HG03571 (cell line): Measurements from ENCODE around the gene IQCE.

ENCODE experiments used
- ATAC-seq: cut with Tn5 transposase; IDR thresholded peaks from one replicate; pipeline ENCODE4 v1.9.1; 2021; ENCODE audit not compliant: unreplicated experiment

The IQCE gene, protein sequence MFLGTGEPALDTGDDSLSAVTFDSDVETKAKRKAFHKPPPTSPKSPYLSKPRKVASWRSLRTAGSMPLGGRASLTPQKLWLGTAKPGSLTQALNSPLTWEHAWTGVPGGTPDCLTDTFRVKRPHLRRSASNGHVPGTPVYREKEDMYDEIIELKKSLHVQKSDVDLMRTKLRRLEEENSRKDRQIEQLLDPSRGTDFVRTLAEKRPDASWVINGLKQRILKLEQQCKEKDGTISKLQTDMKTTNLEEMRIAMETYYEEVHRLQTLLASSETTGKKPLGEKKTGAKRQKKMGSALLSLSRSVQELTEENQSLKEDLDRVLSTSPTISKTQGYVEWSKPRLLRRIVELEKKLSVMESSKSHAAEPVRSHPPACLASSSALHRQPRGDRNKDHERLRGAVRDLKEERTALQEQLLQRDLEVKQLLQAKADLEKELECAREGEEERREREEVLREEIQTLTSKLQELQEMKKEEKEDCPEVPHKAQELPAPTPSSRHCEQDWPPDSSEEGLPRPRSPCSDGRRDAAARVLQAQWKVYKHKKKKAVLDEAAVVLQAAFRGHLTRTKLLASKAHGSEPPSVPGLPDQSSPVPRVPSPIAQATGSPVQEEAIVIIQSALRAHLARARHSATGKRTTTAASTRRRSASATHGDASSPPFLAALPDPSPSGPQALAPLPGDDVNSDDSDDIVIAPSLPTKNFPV

GRCh38 chr7:2558629-2559282 lies at the start of gene IQCE:
IQCE (plus strand) TSS chr7:2558979; CDS start chr7:2559182, 203 bp downstream.
- ATAC-seq, result peak; percentile 49

- ATAC-seq, result no peak
Observed at GRCh38 chr7:2509298-2509906, 49.4 kb upstream of the IQCE start.

GRCh38 chr7:2510130-2510776 lies 48.5 kb upstream of the IQCE start:
- ATAC-seq, result no peak

DNA sequence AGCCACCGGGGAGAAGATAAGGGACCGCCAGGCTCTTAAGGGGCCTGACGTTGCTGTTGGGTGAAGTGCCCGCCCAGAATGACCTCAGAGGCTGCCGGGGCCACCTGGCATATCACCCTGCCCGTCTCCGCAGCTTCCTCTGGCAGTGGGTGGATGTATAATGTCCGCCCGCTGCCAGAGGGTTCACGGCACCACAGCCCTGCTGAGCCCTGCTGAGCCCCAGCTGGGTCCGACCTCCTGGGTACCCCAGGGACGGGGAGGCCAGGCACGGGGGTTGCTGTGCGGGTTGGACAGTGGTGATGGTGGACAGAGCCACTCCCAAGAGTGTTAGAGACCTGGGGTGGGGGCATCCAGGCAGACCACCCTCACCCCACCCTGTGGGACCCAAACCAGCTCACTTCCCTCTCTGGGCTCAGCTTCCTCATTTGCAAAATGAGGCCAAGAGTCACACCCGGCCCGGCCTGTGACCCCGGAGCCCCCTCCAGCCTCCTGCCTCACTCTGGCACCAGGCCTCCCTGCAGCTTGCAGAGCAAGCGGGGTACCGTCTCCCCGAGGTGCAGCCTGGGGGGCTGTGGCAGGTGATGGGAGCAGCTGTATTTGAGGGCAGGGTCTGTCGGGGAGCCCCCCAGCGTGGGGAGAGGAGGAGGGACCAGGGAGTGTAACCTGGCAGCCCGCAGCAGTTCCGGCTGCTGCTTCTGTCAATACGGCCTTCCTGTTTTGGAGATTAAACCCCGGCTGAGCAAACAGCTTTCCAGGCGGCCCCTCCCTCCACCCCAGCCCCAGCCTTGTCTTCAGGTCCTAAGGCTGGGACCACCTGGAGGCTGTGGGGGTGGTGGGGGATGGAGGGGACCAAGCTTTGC lies 47.6 kb upstream of the IQCE start:
- ATAC-seq, result no peak

DNA sequence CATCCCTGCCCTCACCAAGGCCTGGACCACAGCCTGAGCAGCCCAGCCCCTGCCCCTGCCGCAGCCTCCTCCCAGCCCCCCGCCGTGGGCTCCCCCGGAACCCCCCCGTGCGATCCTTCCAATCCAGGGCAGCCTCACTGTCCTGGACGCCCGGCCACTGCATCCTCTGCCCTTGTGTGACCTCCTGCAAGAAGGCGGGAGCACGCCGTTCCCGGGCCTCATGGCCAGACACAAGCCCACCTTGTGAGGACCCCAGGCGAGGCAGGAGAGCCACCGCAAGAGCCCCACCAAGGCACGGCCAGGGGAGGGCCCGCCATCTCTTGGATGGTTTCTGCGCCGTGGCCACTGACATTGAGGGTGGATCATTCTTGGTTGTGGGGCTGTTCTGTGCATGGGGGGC lies 47.0 kb upstream of the IQCE start:
- ATAC-seq, result no peak

- ATAC-seq, result no peak
Observed at GRCh38 chr7:2512179-2512661, 46.6 kb upstream of the IQCE start.

- ATAC-seq, result no peak
Observed at GRCh38 chr7:2512713-2513112, 46.1 kb upstream of the IQCE start.

DNA sequence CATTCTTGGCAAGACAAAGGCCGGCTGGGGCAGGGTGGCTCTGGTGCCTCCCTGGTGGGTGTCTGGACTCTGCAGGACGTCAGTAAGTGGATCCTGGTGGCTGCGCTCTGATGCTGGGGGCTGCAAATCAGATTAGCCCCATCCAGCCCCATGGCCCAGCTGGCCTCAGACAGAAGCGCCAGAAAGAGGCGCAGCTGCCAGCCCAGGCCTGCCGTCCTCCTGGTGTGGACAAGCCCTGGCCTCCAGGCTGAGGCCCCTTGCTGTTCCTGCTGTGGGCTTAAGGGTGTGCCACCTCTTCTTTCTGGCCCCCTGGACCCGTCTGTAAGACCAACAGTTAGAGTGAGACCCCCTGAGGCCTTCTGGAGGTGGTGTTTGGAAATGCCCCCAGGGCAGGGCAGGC lies 45.1 kb upstream of the IQCE start:
- ATAC-seq, result no peak

DNA sequence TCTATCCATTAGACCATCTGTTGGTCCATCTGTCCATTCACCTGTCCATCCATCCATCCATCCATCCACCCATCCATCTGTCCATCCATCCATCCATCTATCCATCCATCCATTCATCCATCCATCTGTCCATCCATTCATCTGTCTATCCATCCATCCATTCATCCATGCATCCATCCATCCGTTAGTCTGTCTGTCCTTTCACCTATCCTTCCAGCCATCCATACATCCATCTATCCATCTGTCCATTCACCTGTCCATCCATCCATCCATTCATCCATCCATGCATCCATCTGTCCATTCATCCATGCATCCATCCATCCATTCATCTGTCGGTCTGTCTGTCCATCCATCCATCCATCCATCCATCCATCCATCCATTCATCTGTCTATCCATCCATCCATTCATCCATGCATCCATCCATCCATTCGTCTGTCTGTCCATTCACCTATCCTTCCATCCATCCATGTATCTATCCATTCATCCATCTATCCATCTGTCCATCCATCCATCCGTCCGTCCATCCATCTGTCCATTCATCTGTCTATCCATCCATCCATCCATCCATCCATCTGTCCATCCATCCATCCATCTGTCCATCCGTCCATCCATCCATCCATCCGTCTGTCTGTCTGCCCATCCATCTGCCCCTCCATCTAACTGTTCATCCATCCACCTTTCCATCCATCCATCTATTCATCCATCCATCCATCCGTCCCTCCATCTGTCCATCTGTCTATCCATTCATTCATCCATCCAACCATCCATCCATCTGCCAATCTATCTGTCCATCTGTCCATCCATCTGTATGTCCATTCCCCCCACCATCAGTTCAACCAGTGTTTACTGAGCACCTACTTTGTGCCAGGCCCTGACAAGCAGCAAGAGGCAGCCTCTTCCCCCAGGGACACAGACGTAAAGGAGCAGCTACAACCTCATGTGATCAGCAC lies 44.0 kb upstream of the IQCE start:
- no peak for ATAC-seq

GRCh38 chr7:2515424-2516193 lies 43.2 kb upstream of the IQCE start:
- ATAC-seq, result no peak

DNA sequence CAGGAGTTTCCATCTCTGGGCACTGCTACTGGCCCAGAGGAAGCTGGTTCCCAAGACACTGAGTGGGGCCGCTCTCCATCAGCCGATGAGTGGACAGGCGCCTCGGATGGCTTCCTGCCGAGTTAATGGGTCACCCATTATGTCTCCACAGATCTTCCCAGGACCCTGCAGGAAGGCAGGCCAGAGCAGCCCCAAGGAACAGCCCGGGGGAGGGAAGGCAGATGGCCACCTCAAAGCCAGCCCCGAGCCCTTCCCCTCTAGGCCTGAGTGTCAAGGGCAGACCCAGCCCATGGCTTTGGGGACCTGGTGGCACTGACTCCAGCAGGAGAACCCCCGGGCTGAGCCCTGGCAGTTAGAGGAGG lies 42.6 kb upstream of the IQCE start:
- no peak for ATAC-seq

- ATAC-seq, result no peak
Observed at GRCh38 chr7:2517026-2517425, 41.8 kb upstream of the IQCE start.

- no peak for ATAC-seq
Observed at GRCh38 chr7:2517678-2518507, 40.9 kb upstream of the IQCE start.

- ATAC-seq, result no peak
Observed at GRCh38 chr7:2518737-2519118, 40.1 kb upstream of the IQCE start.

DNA sequence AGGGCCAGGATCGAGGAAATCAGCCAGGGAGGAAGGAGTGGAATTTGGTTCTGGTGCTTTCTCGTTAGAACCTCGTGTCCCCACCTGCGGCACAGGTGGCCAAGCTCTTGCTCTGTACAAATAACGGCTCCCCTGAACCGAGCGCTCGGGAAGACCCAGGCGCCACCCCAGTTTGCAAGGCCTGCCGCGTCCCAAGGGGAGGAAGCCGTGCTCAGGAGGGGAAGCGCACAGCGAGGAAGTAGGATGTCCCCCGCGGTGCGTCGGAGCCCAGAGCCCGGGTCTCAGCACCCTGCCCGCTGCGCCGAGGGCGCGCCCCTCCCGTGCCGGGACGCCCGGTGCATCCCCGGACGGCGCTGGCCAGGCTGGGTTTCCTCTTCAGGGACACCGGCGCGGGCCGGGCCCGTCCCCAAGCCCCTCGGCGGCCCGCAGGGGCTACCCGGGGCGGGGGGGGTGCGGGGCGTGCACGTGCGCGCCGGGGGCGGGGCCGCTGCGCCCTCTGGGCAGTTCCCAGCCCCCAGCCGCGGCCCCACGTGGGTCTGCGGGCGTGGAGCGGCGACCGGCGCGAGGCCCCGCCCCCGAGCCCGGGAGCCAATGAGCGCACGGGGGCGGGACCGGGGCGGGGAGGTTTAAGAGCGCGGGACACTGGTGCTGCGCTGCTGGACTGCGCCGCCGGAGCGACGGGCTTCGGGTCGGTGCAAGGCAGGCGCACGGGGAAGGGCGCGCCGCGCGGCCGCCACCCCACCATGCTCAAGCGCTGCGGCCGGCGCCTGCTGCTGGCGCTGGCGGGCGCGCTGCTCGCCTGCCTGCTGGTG lies 39.5 kb upstream of the IQCE start, which contains the start of gene LFNG:
Gene LFNG (plus strand): TSS at position 656 of the 812 bp plus-strand sequence. CDS start 88 bp downstream, at position 744.
- peak; percentile 81 for ATAC-seq

GRCh38 chr7:2520131-2520760 lies 38.5 kb upstream of the IQCE start:
- no peak for ATAC-seq
